Right lobe of liver (tissue), 4 donors: ENCODE results near the gene CUBN.

Experiments
- POLR2A ChIP-seq: fragments of 450-650 bp; IDR thresholded peaks from one replicate; pipeline ENCODE4 v1.6.1; 2017; ENCODE audit warnings: antibody characterized with exemption, mild to moderate bottlenecking
- TF ChIP-seq, protein P1 (sequence below), 4 donors: fragments of 200-600 bp in 3 of 4; fragments of 450-650 bp in 1 of 4; IDR thresholded peaks; one replicate each; pipeline versions ENCODE4 v1.5.1 to v1.8.0; 2016 to 2022; ENCODE audit warnings: antibody characterized with exemption in 4 of 4, mild to moderate bottlenecking in 2 of 4
- donor health status: DM: no; HTN: no; CAD: no.
- donor health status: DM: no; HTN: no; CAD: no.
- donor health status: DM: no; HTN: yes; CAD: no.

GRCh38 chr10:16843252-16843870 lies 286.2 kb downstream of the CUBN start:
- TF ChIP-seq, protein P1, sequence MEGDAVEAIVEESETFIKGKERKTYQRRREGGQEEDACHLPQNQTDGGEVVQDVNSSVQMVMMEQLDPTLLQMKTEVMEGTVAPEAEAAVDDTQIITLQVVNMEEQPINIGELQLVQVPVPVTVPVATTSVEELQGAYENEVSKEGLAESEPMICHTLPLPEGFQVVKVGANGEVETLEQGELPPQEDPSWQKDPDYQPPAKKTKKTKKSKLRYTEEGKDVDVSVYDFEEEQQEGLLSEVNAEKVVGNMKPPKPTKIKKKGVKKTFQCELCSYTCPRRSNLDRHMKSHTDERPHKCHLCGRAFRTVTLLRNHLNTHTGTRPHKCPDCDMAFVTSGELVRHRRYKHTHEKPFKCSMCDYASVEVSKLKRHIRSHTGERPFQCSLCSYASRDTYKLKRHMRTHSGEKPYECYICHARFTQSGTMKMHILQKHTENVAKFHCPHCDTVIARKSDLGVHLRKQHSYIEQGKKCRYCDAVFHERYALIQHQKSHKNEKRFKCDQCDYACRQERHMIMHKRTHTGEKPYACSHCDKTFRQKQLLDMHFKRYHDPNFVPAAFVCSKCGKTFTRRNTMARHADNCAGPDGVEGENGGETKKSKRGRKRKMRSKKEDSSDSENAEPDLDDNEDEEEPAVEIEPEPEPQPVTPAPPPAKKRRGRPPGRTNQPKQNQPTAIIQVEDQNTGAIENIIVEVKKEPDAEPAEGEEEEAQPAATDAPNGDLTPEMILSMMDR (IDR thresholded peaks at IDR 0.05): peak; percentile 56 to 69 (median 66)
- no peak for TF ChIP-seq POLR2A
